GM18502 (cell line): Measurements from ENCODE around the gene CNTNAP2.
"Not testable (repeated sequence)": the region's sequence is repeated elsewhere in the genome, so short reads cannot be mapped to it uniquely, and the experiment has no call there.

Source experiments
- ATAC-seq: cut with Tn5 transposase; IDR thresholded peaks from one replicate; pipeline ENCODE4 v1.9.1; 2021; ENCODE audit warnings: mild to moderate bottlenecking; ENCODE audit not compliant: unreplicated experiment, poor library complexity

Gene CNTNAP2

DNA sequence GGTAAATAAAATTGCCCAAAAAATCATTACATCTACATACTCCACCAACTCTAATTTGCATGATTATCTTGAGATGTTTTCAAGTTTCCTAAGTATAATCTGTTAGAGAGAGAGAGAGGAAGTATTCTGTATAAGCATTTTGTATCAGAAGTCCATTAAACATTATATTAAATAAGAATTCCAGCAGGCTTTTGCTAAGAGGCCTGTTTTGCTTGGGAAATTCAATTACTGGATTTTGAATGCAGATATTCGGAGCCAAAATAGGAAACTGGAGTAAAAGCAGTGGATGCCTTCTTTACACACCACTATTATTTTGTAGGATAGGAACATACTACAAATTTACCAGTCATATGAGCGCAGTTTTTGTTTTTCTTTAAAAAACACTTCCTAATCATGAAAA is 727.8 kb downstream of the CNTNAP2 start:
- ATAC-seq = no peak

DNA sequence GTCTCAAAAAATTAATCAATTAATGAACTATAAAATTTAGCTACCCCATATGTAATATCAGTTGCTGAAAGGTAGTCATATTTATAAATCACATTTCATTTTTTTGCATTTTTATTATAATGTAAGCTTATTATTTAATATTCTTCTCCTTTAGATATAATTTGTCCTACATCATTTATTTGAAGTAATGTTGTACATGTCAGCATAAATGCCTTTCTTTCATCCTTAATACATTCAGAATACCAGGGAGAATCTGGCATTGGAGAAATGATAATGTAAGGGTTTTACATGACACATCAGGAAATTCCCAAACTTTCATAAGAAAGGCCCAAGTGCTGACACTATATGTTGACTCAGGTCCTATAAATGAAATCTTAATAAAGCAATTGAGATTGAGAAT is 742.1 kb downstream of the CNTNAP2 start:
- ATAC-seq = no peak

DNA sequence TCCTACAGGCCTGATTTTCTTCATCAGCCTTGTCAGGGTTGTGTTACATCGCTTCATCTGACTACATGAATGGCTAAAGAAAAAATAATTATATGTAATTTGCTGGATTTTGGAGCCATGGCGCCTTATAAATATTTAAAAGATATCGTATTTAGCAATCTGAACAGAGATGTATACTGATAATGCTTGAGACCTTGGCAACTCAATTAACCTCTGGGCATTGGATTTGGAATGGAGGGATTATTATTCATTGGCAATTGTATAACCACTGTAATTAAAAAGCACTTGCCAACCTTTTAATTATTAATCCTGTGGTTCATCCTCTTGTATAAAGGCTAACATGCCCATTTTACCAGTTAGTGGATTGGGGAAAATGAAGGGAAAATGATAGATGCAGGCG is 745.1 kb downstream of the CNTNAP2 start:
- ATAC-seq = no peak

DNA sequence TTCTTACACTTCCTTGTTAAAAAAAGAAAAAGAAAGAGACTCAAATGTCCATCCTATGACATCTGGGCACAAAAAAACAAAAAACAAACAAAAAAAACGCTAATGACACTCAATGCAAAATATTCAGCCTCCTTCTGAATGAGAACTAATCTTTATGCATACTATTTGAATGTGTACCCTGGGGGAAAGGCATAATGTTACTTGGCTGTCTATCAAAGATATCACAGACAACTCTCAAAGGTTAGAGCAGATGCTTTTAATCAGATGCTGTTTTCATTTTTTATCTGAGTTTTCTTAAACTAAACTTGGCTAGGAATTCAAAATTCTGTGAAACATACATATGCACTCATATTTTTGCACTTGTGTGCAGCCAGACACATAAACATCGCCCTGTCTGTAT is 745.8 kb downstream of the CNTNAP2 start:
- no peak for ATAC-seq

DNA sequence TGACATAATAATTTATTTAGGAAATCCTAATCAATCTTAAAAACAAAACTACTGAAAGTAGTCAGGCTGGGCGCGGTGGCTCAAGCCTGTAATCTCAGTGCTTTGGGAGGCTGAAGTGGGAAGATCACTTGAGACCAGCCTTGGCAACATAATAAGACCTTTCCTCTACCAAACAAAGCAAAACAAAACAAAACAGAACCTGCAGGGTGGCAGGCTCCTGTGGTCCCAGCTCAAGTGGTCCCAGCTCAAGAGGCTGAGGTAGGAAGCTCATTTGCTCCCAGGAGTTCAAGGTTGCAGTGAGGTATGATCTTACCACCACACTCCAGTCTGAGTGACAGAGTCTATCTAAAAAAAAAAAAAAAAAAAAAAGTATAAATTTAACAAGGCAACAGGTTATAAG is 748.0 kb downstream of the CNTNAP2 start:
- ATAC-seq = no peak

DNA sequence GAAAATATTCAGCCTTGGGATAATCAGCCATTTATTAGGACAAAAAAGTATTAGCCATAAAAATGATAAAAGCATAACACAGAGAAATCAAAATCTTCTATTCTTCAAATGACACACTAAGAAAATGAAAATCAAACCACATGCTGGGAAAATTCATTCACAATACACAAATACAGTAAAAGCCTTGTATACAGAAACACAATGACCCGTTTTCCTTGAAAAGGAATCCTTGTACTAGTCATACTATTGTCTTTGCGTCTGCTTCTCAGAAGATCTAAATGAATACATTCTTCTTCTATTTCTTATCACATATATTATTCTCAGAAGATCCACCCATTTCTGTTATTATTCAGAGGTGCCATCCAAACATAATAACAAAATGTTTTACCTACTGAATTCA is 749.1 kb downstream of the CNTNAP2 start:
- no peak for ATAC-seq

DNA sequence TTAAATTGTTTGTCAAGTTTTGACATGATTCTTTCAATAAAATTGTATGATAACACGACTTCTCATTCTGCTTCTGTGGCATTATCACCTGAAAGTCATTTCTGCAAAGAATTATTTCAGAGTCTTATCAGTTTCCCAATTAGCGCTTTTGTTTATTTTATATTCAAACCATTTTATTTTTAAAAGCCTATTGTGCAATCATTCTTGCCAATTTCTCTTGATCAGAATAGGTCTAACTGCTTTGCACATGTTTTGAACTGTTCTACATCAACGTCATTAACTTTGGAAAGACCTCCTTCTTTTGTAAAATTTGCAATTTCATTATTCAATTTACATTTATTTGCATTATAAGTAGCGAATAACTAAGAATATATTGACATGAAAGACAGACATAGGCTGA is 758.1 kb downstream of the CNTNAP2 start:
- ATAC-seq = no peak

DNA sequence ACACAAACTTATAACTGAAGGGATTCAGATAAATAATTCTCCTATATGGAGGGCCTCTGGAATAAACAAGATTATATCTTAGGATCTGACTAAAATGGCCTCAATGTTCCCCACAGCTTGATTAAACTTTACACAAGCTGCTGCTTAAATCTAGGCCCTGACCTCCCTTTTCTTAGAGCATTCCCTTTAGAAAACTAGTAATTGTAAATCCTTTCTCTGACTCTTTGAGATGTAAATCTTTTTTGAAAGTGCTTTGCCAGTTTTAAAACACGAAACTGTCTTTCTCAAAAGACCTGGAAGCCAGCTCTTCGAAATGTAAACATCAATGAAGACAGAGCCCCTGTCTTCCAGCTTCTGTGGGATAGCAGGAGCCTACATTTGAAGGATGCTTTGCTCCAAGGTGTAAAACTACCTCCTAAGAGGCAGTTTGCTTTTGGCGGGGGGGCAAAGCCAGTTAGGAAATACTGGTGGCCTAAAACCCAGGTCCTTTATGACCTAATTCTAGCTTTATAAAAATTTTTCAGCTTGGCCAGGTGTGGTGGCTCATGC is 758.7 kb downstream of the CNTNAP2 start:
- no peak for ATAC-seq

DNA sequence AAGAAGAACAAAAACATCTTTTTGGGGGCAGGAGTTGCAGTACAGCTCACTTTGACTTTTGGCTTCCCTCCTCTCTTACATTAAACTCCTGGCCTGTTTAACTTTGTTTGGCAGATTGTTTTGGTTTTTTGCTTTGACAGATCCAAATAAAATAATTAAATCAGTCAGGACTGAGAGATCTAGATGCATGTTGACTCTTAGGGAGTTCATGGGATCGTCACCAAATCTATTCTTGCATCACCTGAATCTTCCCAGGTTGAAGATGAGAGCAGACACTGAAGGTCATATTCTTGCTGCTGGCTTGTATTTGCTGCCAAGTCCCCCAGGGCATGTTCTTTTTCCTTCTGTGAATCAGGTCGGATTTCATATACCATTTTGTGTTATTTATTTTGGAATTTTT is 759.4 kb downstream of the CNTNAP2 start:
- ATAC-seq = no peak

DNA sequence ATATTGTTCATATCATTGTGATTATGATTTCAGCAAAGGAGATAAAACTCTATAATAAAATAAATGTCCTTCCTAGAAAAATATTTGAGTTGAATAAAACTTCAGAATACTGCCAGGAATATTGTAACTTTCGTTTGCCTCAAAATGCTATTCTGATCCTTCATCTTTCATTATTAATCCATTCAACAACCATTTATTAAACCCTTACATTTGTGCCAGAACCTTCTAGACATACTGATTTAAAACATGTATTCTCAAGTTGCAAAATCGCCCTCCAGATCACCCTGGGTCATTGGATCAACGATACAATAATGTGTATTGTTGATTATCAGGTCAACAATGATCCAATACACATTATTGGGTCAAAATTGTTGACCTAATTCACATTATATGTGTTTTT is 759.8 kb downstream of the CNTNAP2 start:
- no peak for ATAC-seq

DNA sequence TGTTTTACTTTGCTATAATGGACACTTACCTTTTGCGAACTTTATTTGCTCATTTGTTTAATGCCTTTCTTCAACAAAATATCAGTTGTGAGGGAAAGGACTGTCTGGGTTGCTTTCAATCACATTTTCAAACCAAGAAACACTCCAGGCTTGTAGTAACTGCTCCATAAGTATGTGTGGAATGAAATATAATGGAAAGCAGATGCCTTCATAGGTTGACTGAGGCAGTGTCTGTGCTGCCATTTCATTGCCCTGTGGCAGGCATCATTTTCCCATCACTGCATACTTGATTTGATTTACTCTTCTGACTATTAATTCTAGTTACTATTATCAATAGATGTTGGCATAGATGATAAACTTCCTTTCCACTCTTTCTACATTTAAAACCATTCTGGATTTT is 762.3 kb downstream of the CNTNAP2 start:
- ATAC-seq = no peak

DNA sequence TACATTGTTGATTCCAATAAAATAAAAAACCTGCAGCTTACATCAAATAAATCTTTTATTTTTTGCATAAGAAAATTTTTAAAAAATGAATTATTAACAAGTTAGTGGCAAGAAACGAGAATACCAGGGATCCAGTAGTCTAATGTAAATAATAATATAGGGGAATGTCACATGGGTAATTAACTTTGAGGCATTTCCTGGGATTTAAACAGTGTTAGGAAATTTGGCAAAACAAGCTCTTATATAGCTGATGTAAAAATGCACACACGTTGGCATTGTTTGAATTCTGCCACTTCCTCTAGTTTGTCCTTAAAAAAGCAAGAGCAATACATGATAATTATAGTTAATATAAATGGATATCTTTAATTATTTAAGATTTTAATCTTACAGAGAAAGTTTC is 768.6 kb downstream of the CNTNAP2 start:
- no peak for ATAC-seq

DNA sequence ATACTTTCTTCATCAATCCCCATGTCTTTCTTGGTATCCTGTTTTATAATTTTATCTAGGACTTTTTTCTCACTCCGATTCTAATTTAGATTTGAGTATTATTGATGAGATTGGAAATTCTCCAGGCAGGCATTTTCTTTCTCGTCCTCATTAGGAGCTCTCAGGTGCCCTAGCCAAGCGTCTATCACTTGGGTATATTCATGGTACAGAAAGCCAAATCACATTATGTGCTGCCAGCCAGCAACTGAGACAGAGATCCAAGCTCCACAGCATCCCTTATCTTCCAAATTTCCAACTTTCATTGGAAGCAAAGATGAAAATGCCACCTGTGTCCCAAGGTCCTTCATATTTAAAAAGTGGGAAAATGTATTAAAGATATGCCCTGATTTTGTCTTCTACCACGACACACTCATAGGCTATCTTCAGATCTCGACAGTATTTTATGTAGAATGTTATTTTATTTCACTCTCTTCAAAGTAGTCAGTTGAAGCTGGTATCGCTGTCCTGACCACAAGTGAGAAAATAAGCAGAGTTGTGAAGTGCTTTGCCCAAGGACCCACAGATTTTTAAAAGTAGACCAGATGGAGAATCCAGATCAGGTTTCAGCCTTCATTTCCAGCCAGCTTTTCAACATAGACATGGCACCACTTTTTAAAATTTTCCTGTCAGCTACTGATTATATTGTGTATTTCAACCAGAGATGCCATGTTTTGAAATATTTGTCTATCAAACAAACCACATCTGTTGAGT is 773.4 kb downstream of the CNTNAP2 start:
- no peak for ATAC-seq

DNA sequence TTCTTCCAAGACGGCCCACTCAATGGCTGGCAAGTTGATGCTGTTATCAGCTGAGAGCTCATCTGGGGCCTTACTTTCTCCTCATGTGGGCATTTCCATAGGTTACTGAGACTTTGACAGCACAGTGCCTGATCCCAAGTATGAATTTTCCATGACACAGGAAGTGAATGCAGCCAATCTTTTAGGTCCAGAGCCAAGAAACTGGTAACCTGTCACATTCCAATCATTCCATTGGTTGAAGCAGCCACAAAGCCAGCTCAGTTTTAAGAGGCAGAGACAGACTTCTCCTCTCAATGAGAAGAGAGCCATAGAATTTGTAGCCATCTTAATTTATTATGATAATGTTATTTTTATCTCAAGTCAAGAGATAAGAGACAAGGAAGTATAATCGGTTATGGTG is 775.5 kb downstream of the CNTNAP2 start:
- ATAC-seq = no peak

DNA sequence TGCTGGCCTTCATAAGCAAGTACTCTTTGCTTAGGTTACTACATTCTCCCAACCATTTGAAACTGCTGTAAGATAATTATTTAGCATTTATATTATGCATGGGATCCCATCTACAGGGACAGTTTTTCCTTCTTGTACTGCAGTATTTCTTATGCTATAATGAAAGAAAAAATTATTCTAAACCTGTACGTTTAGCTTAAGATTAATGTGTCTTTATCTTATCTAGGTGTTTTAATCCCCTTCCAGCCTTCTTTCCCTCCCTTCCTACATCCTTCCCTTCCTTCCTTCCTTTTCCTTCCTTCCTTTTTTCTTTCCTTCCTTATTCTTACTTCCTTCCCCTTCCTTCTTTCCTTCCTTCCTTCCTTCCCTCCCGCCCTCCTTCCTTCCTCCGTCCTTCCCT is 778.3 kb downstream of the CNTNAP2 start:
- no peak for ATAC-seq

DNA sequence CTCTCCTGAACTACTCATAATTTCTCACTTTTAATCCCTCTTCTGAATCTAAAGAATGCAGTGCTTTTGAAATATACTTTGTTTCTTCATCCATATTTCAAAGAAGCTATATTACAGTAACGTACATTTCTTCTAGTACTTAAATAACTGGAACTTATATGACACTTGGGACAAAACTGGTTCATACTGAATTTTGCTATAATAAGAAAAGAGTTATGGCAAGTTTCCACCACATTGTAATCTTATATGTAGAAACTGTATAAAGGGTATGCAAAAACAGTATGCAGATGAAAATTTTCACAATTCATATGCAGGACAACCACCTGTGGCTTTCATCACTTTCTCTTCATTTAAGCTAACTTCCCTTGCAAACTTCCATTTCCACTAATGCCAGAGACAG is 785.7 kb downstream of the CNTNAP2 start:
- ATAC-seq = no peak

DNA sequence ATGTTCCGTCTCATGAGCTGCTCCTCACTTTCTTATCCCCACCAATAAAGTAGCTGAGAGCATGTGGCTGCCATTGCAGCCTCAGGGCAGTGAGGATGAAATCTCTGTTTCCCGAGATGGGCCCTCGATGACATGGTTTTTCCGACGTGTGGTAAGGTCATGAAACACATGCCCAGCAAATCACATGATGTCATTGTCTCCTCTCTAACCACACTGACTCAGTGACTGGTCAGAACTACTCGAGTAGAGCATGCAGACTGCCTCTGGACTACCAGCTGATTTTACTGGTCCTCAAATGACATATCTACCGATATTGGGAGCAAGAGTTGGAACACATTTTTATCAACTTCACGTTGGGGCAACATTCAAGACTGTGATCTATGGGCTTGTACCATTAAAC is 786.1 kb downstream of the CNTNAP2 start:
- ATAC-seq = no peak

DNA sequence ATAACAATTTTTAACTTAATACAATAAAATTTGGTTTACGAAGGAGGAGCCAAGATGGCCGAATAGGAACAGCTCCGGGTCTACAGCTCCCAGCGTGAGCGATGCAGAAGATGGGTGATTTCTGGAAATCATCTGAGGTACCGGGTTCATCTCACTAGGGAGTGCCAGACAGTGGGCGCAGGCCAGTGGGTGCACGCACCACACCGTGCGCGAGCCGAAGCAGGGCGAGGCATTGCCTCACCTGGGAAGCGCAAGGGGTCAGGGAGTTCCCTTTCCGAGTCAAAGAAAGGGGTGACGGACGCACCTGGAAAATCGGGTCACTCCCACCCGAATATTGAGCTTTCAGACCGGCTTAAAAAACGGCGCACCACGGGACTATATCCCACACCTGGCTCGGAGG is 789.1 kb downstream of the CNTNAP2 start:
- ATAC-seq = not testable (repeated sequence)

DNA sequence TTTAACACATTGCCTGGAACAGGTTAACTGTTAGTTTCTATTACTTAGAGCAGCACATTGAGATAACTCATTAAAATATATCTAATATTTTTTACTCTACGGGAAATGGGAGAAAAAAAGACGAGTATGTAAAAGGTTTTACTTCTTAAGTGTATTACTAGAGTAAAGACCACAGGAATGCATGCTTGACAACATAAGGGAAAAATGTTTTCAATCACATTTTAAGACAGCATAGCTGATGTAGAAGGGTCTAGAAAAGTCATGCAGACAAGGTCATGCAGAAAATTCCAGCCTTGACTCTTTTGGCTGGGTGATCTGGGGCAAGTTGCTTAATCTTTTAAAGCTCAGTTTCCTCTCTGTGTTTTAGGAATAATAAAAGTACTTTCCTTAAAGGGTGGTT is 806.2 kb downstream of the CNTNAP2 start:
- no peak for ATAC-seq

DNA sequence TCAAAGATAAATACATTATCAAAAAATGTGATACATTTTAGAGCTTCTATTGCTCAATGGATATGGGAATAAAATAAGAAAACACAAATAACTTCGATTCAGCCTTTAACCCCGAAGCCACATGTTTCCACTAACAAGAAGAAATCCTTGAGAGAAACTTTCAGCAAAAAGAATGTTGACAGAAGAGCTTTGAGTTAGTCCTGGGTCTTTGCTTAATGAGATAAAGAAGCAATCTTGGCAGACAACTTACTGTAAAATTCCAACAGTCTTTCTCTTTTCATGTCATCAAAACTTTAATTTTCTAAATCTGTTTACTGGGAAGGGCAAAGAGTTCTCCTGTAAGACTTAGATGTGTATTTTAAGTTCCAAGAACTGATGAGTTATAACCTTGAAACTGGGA is 810.2 kb downstream of the CNTNAP2 start:
- no peak for ATAC-seq

DNA sequence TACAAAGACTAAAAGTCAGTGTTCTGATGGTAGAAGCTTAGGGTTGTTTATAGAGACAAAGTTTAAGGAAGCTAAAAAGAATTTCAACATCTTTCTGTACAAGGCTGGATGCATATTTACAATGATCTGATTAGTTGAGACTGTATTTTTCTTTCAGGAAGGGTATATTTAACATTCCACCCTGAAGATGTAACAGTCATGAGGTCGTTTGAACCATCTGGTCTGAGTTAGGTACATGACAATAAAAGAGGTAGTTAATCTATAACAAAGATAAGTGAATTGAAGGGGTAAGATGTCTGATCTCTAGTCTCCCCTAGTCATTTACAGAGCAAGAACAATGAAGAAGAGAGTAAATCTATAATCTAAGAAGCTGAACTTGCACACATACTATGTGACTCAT is 821.2 kb downstream of the CNTNAP2 start:
- no peak for ATAC-seq

DNA sequence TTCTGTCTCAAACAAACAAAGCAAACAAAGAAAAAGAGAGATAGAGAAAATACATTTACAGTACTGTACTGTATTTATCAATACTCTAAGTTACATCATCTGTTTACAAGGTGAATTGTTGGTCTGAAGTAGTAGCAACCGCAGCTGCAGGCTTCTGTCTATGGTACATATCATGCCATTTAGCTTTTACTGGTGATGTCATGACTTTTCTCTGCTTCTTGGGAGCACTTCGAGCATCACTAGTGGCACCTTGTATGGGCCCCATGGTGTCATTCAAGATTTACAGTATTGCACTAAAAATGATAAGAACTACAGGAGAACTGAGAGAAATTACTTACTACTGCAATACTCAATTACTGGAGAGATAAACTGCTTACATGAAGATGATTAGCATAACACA is 826.9 kb downstream of the CNTNAP2 start:
- no peak for ATAC-seq
